ENCODE data around the gene UROD.
"Not testable (repeated sequence)": the region's sequence is repeated elsewhere in the genome, so short reads cannot be mapped to it uniquely, and the experiment has no call there.

Gene UROD

DNA sequence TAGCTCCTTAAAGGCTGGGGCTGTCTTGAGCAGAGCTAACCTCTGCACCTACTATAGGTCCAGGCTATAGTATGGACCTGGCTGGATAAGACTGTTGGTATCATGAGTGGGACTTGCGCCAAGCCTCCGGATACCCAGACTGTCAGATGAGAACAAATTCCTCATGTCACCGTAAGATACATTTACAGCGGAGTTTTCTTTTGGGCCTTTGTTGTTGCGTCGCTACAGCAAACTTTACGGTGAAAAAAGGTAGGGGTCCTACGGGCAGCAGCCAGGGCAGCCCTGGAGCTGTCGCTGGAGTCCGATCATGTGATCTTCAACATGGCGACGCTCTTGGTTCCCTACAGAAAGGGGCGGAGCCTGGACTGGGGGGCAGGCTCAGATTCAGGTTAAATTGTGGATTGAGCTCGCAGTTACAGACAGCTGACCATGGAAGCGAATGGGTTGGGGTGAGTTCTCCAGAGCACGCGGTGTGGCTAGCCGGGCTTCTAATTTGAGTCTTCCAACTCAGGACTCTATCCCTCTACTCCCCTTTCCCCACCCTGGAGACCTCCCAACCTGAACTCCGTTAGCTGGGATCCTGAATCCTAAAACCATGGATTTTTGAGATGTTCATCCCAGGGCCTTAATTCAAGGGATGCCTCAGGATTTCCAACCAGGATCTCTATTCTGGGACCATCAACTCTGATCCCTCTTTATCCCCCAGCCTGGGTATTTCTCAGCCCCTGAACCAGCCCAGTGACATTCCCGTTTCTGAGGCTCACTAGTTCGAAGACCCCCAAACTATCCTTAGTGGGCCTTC, at the start of gene UROD:
Gene UROD (plus strand): TSS at position 418 of the 802 bp plus-strand sequence. CDS start 12 bp downstream, at position 430.
- DNase-seq, result peak; percentile 93

GRCh38 chr1:44962729-44963128, 49.3 kb upstream of the UROD start:
- DNase-seq, result no peak

- DNase-seq, result no peak
Measured at GRCh38 chr1:44964396-44964795, 47.7 kb upstream of the UROD start.

GRCh38 chr1:44970317-44970716, 41.7 kb upstream of the UROD start:
- DNase-seq, result no peak

GRCh38 chr1:44973645-44974044, 38.4 kb upstream of the UROD start:
- DNase-seq, result no peak

- no peak for DNase-seq
Measured at GRCh38 chr1:44976252-44976651, 35.8 kb upstream of the UROD start.

DNA sequence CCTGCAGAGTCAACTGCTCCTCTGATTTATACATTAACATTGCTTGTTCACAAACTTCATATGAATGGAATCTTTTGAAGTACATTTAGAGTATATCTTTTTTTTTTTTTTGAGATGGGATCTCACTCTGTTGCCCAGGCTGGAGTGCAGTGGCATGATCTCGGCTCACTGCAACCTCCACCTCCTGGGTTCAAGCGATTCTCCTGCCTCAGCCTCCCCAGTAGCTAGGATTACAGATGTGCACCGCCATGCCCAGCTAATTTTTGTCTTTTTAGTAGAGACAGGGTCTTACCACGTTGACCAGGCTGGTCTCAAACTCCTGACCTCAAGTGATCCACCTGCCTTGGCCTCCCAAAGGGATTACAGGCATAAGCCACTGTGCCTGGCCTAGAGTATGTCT, 34.7 kb upstream of the UROD start:
- DNase-seq, result not testable (repeated sequence)

- no peak for DNase-seq
Measured at GRCh38 chr1:44985747-44986359, 26.2 kb upstream of the UROD start.

DNA sequence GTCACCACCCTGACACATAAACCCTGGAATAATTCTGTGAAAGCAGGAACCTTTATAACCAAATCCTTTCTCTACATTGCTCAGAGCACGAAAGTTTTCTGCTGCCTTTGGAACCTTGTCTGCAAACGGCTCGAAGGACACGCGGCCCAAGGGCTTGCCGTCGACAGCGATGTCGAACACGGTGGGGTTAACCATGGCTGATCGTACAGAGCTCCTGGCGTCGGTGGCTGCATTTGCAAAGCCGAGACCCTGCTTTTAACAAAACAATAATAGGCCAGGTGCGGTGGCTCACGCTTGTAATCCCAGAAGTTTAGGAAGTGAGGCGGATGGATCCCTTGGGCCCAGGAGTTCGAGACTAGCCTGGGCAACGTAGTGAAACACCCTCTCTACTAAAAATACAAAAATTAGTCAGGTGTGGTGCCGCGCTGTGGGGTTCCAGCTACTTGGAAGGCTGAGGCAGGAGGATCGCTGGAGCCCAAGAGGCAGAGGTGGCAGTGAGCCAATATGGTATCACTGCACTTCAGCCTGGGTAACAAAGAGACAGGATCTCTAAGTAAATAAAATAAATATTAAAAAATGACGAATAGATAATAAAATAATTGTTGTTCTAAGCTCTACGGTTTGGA, 23.4 kb upstream of the UROD start:
- no peak for DNase-seq

- no peak for DNase-seq
Measured at GRCh38 chr1:44994309-44994898, 17.6 kb upstream of the UROD start.

- DNase-seq, result no peak
Measured at GRCh38 chr1:44995467-44996238, 16.4 kb upstream of the UROD start.

DNA sequence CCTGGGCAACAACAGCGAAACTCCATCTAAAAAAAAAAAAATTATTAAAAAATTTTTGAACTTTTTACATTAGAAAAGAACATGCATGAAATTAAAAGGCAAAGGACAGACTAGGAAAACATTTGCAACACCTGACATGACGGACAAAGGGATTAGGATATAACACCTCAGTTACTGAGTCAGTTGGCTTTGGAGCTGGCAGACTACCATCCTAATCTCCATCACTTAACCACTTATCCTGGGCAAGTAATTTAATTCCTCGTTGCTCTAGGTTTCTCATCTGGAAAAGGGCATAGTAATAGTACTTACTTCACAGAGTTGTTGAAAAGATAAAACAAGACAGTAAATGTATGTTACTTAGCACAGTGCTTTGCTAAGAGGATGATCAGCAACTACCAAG, 12.8 kb upstream of the UROD start:
- no peak for DNase-seq

DNA sequence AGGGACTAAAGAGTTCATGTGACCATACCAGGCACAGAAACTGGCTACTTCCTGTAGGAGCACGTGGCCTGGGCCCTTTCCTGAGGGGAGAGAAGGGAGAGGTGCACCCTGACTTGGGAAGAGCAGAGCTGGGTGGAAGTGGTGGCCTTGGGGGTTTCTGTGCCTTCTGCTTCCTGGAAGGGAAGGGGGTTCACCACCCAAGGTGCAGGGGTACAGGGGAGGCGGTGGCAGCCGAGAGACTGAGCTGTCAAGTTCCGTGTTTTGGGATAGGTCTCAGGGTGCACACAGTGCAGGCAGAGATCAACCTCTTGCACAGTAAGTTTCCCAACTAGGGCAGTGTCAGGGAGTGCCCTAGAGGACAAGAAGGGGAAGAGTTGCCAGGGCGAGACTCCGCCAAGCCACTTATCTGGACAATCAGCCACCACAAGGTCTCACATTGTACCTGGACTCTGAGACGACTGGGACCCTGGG, 11.0 kb upstream of the UROD start:
- DNase-seq, result no peak

DNA sequence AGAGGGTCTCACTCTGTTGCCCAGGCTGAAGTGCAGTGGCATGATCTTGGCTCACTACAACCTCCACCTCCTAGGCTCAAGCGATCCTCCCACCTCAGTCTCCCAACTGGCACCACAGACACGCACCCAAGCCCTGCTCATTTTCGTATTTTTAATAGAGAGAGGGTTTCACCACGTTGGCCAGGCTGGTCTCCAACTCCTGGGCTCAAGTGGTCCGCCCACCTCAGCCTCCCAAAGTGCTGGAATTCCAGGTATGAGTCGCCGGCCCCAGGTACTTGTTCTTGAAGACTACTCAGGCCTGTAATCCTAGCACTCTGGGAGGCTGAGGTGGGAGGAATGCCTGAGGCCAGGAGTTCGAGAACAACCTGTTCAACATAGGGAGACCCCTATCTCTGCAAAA, 10.5 kb upstream of the UROD start:
- not testable (repeated sequence) for DNase-seq

DNA sequence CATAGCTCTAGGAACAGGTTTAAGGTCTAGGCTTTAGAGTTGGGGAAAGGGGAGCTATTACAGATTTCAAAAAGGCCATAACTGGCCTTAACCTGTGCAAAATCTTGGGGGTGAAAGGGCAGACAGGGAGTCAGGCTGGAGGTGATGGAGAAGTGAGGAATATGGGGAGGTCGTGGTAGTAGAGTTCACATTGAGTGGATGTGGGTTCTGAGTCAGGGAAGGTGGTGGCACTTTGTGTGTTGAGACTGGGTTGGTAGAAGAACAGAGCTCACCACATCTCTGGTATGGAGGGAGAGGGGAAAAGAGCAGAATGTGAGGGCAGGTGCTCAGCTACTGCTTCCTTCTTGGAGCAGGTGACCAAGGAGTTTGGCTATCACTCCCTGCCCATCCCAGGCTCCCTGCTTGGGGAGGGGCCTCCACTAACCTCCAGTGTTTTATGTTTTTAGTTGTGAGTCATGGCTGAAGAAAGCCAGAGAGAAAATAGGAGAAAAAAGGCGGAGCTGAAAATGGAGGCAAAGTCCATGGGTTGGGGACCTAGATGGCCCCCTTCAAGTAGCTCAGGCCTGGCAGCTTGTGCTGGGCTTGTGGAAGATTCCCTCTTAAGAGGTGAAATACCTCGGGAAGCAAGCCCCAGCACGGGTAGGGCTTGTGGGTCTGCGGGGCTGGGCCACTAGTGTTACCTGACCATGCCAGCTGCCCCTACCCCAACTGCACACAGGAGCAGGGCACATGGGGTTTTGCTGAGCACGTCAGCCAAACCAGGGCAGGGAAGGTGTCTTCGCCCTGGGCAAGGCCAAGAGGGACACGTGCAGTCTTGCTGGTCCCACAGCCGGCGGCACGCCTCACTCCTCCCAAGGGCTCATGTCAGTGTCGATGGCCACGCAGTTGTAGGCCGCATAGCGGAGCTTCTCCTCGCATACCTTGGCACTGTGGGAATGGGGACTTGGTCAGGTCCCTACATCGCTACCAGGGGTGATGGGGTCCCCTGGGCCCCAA, 9.1 kb upstream of the UROD start:
- no peak for DNase-seq

GRCh38 chr1:45003741-45004140, 8.3 kb upstream of the UROD start:
- no peak for DNase-seq

DNA sequence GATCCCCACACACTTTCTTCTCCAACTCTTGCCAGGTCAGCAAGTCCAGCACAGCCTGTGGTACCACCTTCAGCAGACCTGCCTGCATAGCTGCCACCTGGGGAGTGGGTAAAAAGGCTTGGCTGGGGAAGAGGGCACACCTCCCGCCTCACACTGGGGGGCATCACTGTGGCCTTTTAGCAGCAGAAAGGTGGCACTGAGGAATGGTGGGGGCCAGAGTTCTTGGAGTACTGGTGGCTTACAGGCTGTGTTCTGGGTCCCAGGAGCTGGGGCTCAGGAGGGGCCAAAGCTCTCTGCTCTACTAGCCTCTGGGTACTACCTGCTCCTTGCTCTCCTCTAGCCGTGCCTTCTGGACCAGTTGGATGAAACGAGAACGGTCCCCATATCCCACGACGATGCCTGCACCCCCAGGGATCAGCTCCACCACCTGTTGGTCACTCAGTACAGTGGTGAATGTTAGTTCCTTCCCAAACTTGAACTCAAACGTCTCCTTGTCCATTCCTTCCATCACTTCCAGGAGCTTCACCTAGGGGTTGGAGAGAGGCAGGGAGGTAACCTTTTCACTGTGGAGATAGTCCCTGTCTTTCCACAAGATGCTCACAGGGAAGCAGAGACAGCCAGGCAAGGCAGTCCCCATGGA, 7.7 kb upstream of the UROD start:
- peak; percentile 17 for DNase-seq

DNA sequence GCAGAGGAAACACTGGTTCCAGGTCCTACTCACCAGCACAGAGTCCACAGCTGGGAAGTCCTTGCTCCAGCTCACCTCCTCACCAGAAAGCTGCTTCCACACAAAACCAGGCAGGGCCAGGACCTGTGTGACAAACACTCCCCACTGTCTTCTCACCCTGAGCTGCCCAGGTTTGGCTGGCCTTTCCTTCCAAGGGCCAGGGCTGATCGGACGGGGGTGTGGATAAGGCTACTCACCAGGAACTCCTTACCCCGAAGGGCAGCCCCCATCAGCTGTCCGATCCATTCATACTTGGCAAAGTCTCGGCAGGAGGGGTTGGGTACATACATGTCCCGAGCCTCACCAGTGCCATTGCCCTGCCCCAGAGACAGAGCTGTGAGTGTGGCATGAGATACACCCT, 6.3 kb upstream of the UROD start:
- peak; percentile 10 for DNase-seq

- DNase-seq, result peak; percentile 11
Measured at GRCh38 chr1:45007311-45007710, 4.7 kb upstream of the UROD start.

GRCh38 chr1:45008076-45008475, 4.0 kb upstream of the UROD start:
- DNase-seq, result no peak

DNA sequence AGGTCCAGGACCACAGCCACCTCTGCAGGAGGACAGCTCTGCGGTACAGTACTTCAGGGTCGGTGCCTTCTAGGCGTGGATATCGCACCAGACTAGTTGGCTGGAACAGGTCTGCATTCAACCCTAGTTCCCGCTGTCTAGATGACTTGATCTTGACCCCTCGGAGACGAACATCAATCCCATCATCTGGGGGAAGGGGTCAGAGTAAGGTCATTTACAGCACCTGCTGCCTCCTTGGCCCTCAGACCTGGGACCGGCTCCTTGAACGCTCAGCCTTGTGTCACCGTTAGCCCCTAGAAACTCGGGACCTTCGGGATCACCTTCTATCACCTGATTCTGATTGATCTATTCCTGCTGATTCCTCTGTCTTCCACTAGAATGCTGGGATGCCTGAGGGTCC, 3.5 kb upstream of the UROD start:
- peak; percentile 20 for DNase-seq
